MM.1S (cell line): ENCODE data around the gene CA10.

Source experiments
- DNase-seq: peaks from one replicate; pipeline ENCODE4 v3.0.0-alpha.2; 2015
- H2AFZ ChIP-seq: fragments of 300-600 bp; sonication (generic); 2 replicates; pipeline ENCODE4 v1.6.0; 2016; ENCODE audit warnings: antibody characterized with exemption, low read length
- H3F3A ChIP-seq: fragments of 300-600 bp; sonication (generic); 2 replicates; pipeline ENCODE4 v1.6.1; 2016; ENCODE audit warnings: mild to moderate bottlenecking, antibody characterized with exemption, low read length, moderate library complexity, mixed read lengths; ENCODE audit not compliant: insufficient read depth
- H3K27ac ChIP-seq: fragments of 300-600 bp; sonication (generic); 2 replicates; pipeline ENCODE4 v1.5.1; 2016; ENCODE audit warnings: mild to moderate bottlenecking, low read length
- H3K27me3 ChIP-seq: fragments of 300-600 bp; sonication (generic); replicated peaks from 2 replicates; pipeline ENCODE4 v1.6.0; 2016; ENCODE audit warnings: low read length; ENCODE audit not compliant: insufficient read depth
- H3K36me3 ChIP-seq: fragments of 300-600 bp; sonication (generic); replicated peaks from 2 replicates; pipeline ENCODE4 v1.6.1; 2016; ENCODE audit warnings: mild to moderate bottlenecking, low read length, mixed read lengths; ENCODE audit not compliant: insufficient read depth
- H3K4me1 ChIP-seq: fragments of 300-600 bp; sonication (generic); 2 replicates; pipeline ENCODE4 v1.6.1; 2016; ENCODE audit warnings: low read length, mixed read lengths
- H3K4me2 ChIP-seq: fragments of 300-600 bp; sonication (generic); 2 replicates; pipeline ENCODE4 v1.6.0; 2016; ENCODE audit warnings: low read depth, low read length
- H3K4me3 ChIP-seq: fragments of 300-600 bp; sonication (generic); 2 replicates; pipeline ENCODE4 v1.5.1; 2016; ENCODE audit warnings: low read length, mixed read lengths
- H3K79me2 ChIP-seq: fragments of 300-600 bp; sonication (generic); 2 replicates; pipeline ENCODE4 v1.6.1; 2016; ENCODE audit warnings: mixed run types, low read length, mixed read lengths
- H3K9ac ChIP-seq: fragments of 300-600 bp; sonication (generic); 2 replicates; pipeline ENCODE4 v1.6.1; 2016; ENCODE audit warnings: low read length, mixed read lengths
- H3K9me2 ChIP-seq: fragments of 300-600 bp; sonication (generic); replicated peaks from 2 replicates; pipeline ENCODE4 v1.6.1; 2016; ENCODE audit warnings: mild to moderate bottlenecking, low read length, mixed read lengths; ENCODE audit not compliant: insufficient read depth
- H3K9me3 ChIP-seq: fragments of 300-600 bp; sonication (generic); replicated peaks from 2 replicates; pipeline ENCODE4 v1.6.1; 2016; ENCODE audit warnings: mild to moderate bottlenecking, low read length, mixed read lengths; ENCODE audit not compliant: insufficient read depth
- H4K20me1 ChIP-seq: fragments of 300-600 bp; sonication (generic); 2 replicates; pipeline ENCODE4 v1.6.1; 2016; ENCODE audit warnings: mild to moderate bottlenecking, low read length, moderate library complexity, mixed read lengths; ENCODE audit not compliant: insufficient read depth
- CTCF ChIP-seq: fragments of 300-600 bp; sonication (generic); IDR thresholded peaks from 2 replicates; pipeline ENCODE4 v1.5.1; 2016; ENCODE audit warnings: antibody characterized with exemption, low read length, mixed read lengths
- EZH2 ChIP-seq: fragments of 300-600 bp; sonication (generic); optimal IDR thresholded peaks from 2 replicates; pipeline ENCODE3; 2017; ENCODE audit warnings: low read depth, mild to moderate bottlenecking, antibody characterized with exemption, low read length, mixed read lengths
- EZH2phosphoT487 ChIP-seq: fragments of 300-600 bp; sonication (generic); IDR thresholded peaks from 2 replicates; pipeline ENCODE4 v1.6.1; 2018; ENCODE audit warnings: antibody characterized with exemption, low read length

CA10 gene

GRCh38 chr17:51670899-51671298, 487.6 kb downstream of the CA10 start:
- no peak overlapping the region for H3K4me2 ChIP-seq
- H3K27ac ChIP-seq, result no peak overlapping the region
- peaks cover 19% of the 10 kb centered on the region for H3K4me1 ChIP-seq
- no peak overlapping the region for H2AFZ ChIP-seq
- H3K79me2 ChIP-seq, result no peaks in the 10 kb centered on the region
- no peak for DNase-seq
- no peaks in the 10 kb centered on the region for H4K20me1 ChIP-seq
- no peaks in the 10 kb centered on the region for H3K36me3 ChIP-seq
- TF ChIP-seq EZH2phosphoT487 (no peak), CTCF (no peak), EZH2 (no peak)
- 0 out of 2 replicates have a peak, but pooled peaks cover 9% of the 10 kb centered on the region for H3F3A ChIP-seq
- H3K9ac ChIP-seq, result no peak overlapping the region
- no peaks in the 10 kb centered on the region for H3K27me3 ChIP-seq
- no peaks in the 10 kb centered on the region for H3K9me3 ChIP-seq
- H3K9me2 ChIP-seq, result no peaks in the 10 kb centered on the region
- no peak overlapping the region for H3K4me3 ChIP-seq

- Histone ChIP-seq H2AFZ (no peak overlapping the region), H3K27ac (peak overlapping the region; percentile 59; the same call in 1 of the 2 replicates), H3K4me2 (no peak overlapping the region), H4K20me1 (no peaks in the 10 kb centered on the region), H3K9me2 (no peaks in the 10 kb centered on the region), H3F3A (0 out of 2 replicates have a peak, but pooled peaks cover 9% of the 10 kb centered on the region), H3K27me3 (no peaks in the 10 kb centered on the region), H3K4me3 (no peak overlapping the region), H3K9me3 (no peaks in the 10 kb centered on the region), H3K36me3 (no peaks in the 10 kb centered on the region), H3K4me1 (peaks cover 20% of the 10 kb centered on the region), H3K9ac (no peak overlapping the region), H3K79me2 (no peaks in the 10 kb centered on the region)
- TF ChIP-seq CTCF, result no peak
- no peak for TF ChIP-seq EZH2
- TF ChIP-seq EZH2phosphoT487, result no peak
- no peak for DNase-seq
Measured at GRCh38 chr17:51668963-51669246, 489.6 kb downstream of the CA10 start.

GRCh38 chr17:51668155-51668962, 490.2 kb downstream of the CA10 start:
- Histone ChIP-seq H4K20me1 (no peaks in the 10 kb centered on the region), H3K9me3 (no peaks in the 10 kb centered on the region), H3K27ac (peak overlapping the region; percentile 59; the same call in 1 of the 2 replicates), H3K4me1 (peaks cover 20% of the 10 kb centered on the region), H3K36me3 (no peaks in the 10 kb centered on the region), H3K4me3 (no peak overlapping the region), H3K79me2 (no peaks in the 10 kb centered on the region), H3K27me3 (no peaks in the 10 kb centered on the region), H3K9ac (no peak overlapping the region), H3K9me2 (no peaks in the 10 kb centered on the region), H2AFZ (peak overlapping the region; percentile 20), H3F3A (0 out of 2 replicates have a peak, but pooled peaks cover 9% of the 10 kb centered on the region), H3K4me2 (peak overlapping the region; percentile 42; the same call in 1 of the 2 replicates)
- peak; percentile 83 for DNase-seq
- no peak for TF ChIP-seq CTCF
